Lung (tissue), 12 donors: ENCODE data around the gene PRKG1. TPM values are rescaled to one million over a fixed set of nuclear protein-coding genes. Genes with fewer than 3 reads are reported as not detected.

Source experiments
- ATAC-seq: fragments of 200-7000 bp; cut with Tn5 transposase; one replicate; pipeline ENCODE4 v1.9.1; 2020; ENCODE audit warnings: moderate number of reproducible peaks; ENCODE audit not compliant: insufficient read depth, low FRiP score
- DNase-seq, 3 donors: peaks; one replicate each; pipeline ENCODE4 v3.0.0-alpha.2; 2013 to 2017
- H3K27ac ChIP-seq, 2 donors: one replicate each; pipeline ENCODE4 v1.5.1; 2013; ENCODE audit warnings: mild to moderate bottlenecking in 2 of 2, moderate library complexity in 2 of 2, control low read depth in 1 of 2, inconsistent platforms in 1 of 2, low read depth in 1 of 2, low read length in 1 of 2
- H3K27me3 ChIP-seq, 3 donors: one replicate each; pipeline ENCODE4 v1.5.1; 2013; ENCODE audit warnings: low read length in 2 of 3; ENCODE audit not compliant: control insufficient read depth in 3 of 3, insufficient read depth in 3 of 3
- H3K36me3 ChIP-seq, 4 donors: one replicate each; pipeline ENCODE4 v1.5.1; 2013; ENCODE audit warnings: low read length in 4 of 4, mild to moderate bottlenecking in 1 of 4, moderate library complexity in 1 of 4; ENCODE audit not compliant: control insufficient read depth in 4 of 4, insufficient read depth in 4 of 4
- H3K4me1 ChIP-seq, 5 donors: one replicate each; pipeline ENCODE4 v1.5.1; 2013; ENCODE audit warnings: low read length in 5 of 5, mild to moderate bottlenecking in 2 of 5, moderate library complexity in 1 of 5; ENCODE audit not compliant: control insufficient read depth in 5 of 5, insufficient read depth in 5 of 5
- H3K4me3 ChIP-seq: one replicate; pipeline ENCODE4 v1.5.1; 2013; ENCODE audit warnings: mild to moderate bottlenecking, control low read depth, moderate library complexity
- H3K9ac ChIP-seq, 2 donors: one replicate each; pipeline ENCODE4 v1.5.1; 2013; ENCODE audit warnings: low read length in 2 of 2, control low read depth in 1 of 2; ENCODE audit not compliant: insufficient read depth in 1 of 2
- H3K9me3 ChIP-seq, 4 donors: one replicate each; pipeline ENCODE4 v1.5.1; 2013; ENCODE audit warnings: low read length in 3 of 4, mild to moderate bottlenecking in 1 of 4, moderate library complexity in 1 of 4; ENCODE audit not compliant: control insufficient read depth in 4 of 4, insufficient read depth in 3 of 4
- CTCF ChIP-seq: IDR thresholded peaks from 2 replicates; pipeline ENCODE4 v1.5.1; 2012; ENCODE audit warnings: mild to moderate bottlenecking; ENCODE audit errors: control extremely low read depth, extremely low read depth
- WGBS, 2 donors: extraction: QIAGEN DNeasy Blood & Tissue Kit; methylation state at CpG; one replicate each; pipeline ENCODE4 v1.1.7; 2013; 5-methylcytosine and 5-hydroxymethylcytosine counted together
- polyA plus RNA-seq, 2 donors: library from polyadenylated mRNA; stranded (reverse); fragments of 200-250 nt; gene quantifications; one replicate each; pipeline ENCODE4 v1.2.1, GENCODE V29; 2013
- total RNA-seq, 2 donors: library from RNA; depleted of rRNA in 1 of 2; stranded (reverse); fragments of >200 nt in 1 of 2; gene quantifications; one replicate each; pipeline ENCODE4 v1.2.1, GENCODE V29; 2014 to 2021
- donor health status: control.
- donor health status: control.
- donor health status: Bipolar disorder and iron deficiency.
- donor health status: healthy.
- donor health status: DM: yes; HTN: yes; CAD: no.

The PRKG1 gene
- total and polyA plus RNA-seq, 4 donors: 2.1 to 50.8 (median 15.1) TPM

GRCh38 chr10:51861051-51861450 lies 786.8 kb downstream of the PRKG1 start:
- no peak for DNase-seq
- Histone ChIP-seq H3K4me1 (peaks cover 0 to 3% (median 0%) of the 10 kb centered on the region in 5 donors), H3K9ac (no peak overlapping the region), H3K27ac (no peak overlapping the region), H3K27me3 (no peaks in the 10 kb centered on the region), H3K36me3 (no peaks in the 10 kb centered on the region), H3K9me3 (no peaks in the 10 kb centered on the region), H3K4me3 (no peak overlapping the region)
- WGBS, 2 donors: 74 to 88% methylated on average over 1 of the region's 1 CpG
- ATAC-seq: no peak
- TF ChIP-seq CTCF: no peak

GRCh38 chr10:51861731-51862130 lies 787.4 kb downstream of the PRKG1 start:
- no peaks in the 10 kb centered on the region for H3K36me3 ChIP-seq
- DNase-seq (no peak), ATAC-seq (no peak)
- no peak overlapping the region for H3K27ac ChIP-seq
- WGBS, 2 donors: 87 to 88% methylated on average over 4 of the region's 4 CpGs
- TF ChIP-seq CTCF: no peak
- no peak overlapping the region for H3K9ac ChIP-seq
- H3K4me3 ChIP-seq: no peak overlapping the region
- peaks cover 0 to 3% (median 0%) of the 10 kb centered on the region in 5 donors for H3K4me1 ChIP-seq
- no peaks in the 10 kb centered on the region for H3K9me3 ChIP-seq
- H3K27me3 ChIP-seq: no peaks in the 10 kb centered on the region

- H3K27me3 ChIP-seq: no peaks in the 10 kb centered on the region
- no peak for TF ChIP-seq CTCF
- no peak for DNase-seq
- H3K4me1 ChIP-seq: peaks cover 0 to 3% (median 0%) of the 10 kb centered on the region in 5 donors
- 89 to 92% methylated on average over 3 of the region's 3 CpGs for WGBS, 2 donors
- no peak overlapping the region for H3K4me3 ChIP-seq
- no peak for ATAC-seq
- H3K27ac ChIP-seq: no peak overlapping the region
- no peak overlapping the region for H3K9ac ChIP-seq
- H3K36me3 ChIP-seq: no peaks in the 10 kb centered on the region
- no peaks in the 10 kb centered on the region for H3K9me3 ChIP-seq
Measured at GRCh38 chr10:51862149-51862548, 787.9 kb downstream of the PRKG1 start.

- ATAC-seq: no peak
- WGBS, 2 donors: 79 to 90% methylated on average over 4 of the region's 4 CpGs
- H3K36me3 ChIP-seq: no peaks in the 10 kb centered on the region
Measured at GRCh38 chr10:51867956-51868355, 793.7 kb downstream of the PRKG1 start.

More at GRCh38 chr10:51867956-51868355, 793.7 kb downstream of the PRKG1 start:
- no peak for TF ChIP-seq CTCF
- Histone ChIP-seq H3K9ac (no peak overlapping the region), H3K4me3 (no peak overlapping the region), H3K27me3 (no peaks in the 10 kb centered on the region), H3K9me3 (no peaks in the 10 kb centered on the region), H3K27ac (no peak overlapping the region), H3K4me1 (no peaks in the 10 kb centered on the region)
- no peak for DNase-seq
